22Rv1 (cell line): Measurements from ENCODE around the gene PLD5.

Experiments
- ZFX ChIP-seq: fragments of 450-650 bp; IDR thresholded peaks from 2 replicates; pipeline ENCODE4 v1.6.1; 2017; ENCODE audit warnings: antibody characterized with exemption, borderline replicate concordance
- TF ChIP-seq, protein P1 (sequence below): fragments of 450-650 bp; IDR thresholded peaks from 2 replicates; pipeline ENCODE4 v1.5.1; 2017; ENCODE audit warnings: mild to moderate bottlenecking

DNA sequence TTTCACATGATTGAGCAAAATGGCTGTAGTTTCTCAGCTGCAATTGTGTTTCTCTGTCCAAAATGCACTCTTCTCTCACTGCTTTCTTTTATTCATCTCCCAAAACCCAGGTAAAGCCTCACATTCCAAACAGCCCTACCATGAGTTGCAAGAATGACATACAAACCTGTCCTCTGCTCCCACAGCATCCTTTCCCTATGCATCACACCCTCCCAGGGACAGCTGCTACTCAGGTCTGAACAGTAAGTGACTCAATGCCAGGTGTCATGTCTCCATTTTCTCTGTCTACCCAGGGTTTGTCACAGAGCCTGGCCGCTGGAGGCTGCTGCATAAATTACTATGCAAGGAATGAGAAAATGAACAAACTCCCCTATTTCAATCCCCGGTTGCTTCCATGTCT, 118.5 kb downstream of the PLD5 start:
- TF ChIP-seq, protein P1, sequence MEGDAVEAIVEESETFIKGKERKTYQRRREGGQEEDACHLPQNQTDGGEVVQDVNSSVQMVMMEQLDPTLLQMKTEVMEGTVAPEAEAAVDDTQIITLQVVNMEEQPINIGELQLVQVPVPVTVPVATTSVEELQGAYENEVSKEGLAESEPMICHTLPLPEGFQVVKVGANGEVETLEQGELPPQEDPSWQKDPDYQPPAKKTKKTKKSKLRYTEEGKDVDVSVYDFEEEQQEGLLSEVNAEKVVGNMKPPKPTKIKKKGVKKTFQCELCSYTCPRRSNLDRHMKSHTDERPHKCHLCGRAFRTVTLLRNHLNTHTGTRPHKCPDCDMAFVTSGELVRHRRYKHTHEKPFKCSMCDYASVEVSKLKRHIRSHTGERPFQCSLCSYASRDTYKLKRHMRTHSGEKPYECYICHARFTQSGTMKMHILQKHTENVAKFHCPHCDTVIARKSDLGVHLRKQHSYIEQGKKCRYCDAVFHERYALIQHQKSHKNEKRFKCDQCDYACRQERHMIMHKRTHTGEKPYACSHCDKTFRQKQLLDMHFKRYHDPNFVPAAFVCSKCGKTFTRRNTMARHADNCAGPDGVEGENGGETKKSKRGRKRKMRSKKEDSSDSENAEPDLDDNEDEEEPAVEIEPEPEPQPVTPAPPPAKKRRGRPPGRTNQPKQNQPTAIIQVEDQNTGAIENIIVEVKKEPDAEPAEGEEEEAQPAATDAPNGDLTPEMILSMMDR, result no peak
- TF ChIP-seq ZFX, result no peak
